ENCODE measurements around the gene PBOV1.

- TF ChIP-seq, protein P1, sequence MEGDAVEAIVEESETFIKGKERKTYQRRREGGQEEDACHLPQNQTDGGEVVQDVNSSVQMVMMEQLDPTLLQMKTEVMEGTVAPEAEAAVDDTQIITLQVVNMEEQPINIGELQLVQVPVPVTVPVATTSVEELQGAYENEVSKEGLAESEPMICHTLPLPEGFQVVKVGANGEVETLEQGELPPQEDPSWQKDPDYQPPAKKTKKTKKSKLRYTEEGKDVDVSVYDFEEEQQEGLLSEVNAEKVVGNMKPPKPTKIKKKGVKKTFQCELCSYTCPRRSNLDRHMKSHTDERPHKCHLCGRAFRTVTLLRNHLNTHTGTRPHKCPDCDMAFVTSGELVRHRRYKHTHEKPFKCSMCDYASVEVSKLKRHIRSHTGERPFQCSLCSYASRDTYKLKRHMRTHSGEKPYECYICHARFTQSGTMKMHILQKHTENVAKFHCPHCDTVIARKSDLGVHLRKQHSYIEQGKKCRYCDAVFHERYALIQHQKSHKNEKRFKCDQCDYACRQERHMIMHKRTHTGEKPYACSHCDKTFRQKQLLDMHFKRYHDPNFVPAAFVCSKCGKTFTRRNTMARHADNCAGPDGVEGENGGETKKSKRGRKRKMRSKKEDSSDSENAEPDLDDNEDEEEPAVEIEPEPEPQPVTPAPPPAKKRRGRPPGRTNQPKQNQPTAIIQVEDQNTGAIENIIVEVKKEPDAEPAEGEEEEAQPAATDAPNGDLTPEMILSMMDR (IDR thresholded peaks at IDR 0.05; ENCODE audit: insufficient read depth, low read length, poor library complexity, severe bottlenecking): no peak
- TF ChIP-seq EZH2phosphoT487 (conservative IDR thresholded peaks at IDR 0.05; ENCODE audit: low read length): no peak
These were observed 19.2 kb upstream of the PBOV1 start for GRCh38 chr6:138237463-138237862.
